ENCODE results near the gene TUBGCP3.
A peak's percentile ranks its signal among the peaks of the same experiment; 100 is the strongest.

Gene TUBGCP3

DNA sequence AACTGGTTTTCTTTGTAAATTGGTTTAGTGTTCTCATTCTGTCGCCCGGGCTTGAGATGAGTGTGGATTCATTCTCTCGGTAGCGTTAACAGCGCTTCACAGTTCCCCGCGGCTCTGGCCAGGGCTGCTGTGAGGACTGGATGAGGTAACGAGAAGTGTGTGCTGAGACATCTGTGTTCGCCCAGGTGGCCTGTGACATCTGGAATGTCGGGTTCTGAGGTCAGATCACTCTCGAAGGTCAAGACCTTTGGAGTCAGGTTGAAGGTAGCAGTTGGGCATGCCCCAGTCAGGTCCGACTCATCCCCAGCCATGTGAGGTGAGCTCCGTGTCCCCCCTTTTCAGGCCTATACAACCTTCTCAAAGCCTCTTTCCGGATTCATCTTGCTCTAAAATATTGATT, 13.4 kb upstream of the TUBGCP3 start:
- no peak overlapping the region for H3K4me3 ChIP-seq (ENCODE audit: low read length)
- TF ChIP-seq, protein P1, sequence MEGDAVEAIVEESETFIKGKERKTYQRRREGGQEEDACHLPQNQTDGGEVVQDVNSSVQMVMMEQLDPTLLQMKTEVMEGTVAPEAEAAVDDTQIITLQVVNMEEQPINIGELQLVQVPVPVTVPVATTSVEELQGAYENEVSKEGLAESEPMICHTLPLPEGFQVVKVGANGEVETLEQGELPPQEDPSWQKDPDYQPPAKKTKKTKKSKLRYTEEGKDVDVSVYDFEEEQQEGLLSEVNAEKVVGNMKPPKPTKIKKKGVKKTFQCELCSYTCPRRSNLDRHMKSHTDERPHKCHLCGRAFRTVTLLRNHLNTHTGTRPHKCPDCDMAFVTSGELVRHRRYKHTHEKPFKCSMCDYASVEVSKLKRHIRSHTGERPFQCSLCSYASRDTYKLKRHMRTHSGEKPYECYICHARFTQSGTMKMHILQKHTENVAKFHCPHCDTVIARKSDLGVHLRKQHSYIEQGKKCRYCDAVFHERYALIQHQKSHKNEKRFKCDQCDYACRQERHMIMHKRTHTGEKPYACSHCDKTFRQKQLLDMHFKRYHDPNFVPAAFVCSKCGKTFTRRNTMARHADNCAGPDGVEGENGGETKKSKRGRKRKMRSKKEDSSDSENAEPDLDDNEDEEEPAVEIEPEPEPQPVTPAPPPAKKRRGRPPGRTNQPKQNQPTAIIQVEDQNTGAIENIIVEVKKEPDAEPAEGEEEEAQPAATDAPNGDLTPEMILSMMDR (conservative IDR thresholded peaks at IDR 0.05; ENCODE audit: low read length) = no peak
- no peak for DNase-seq (ENCODE audit: low read depth)

DNA sequence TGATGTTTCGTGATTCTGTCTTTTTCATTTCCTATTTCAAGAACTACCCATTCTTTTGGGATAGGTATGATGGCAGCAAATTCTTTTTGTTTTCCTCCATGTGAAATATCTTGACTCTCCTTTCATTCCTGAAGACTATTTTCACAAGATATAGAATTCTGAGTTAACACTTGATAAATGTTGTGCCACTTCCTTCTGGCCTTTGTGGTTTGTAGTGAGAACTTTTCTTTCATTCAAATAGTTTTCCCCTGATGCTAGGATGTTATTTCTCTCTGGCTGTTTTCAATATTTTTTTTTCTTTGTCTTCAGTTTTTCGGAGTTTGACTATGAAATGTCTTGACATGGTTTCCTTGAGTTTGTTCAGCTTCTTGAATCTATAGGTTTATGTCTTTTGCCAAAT, 8.3 kb upstream of the TUBGCP3 start:
- TF ChIP-seq, protein P1 (conservative IDR thresholded peaks at IDR 0.05; ENCODE audit: low read length) = no peak
- DNase-seq (ENCODE audit: low read depth) = no peak
- no peak overlapping the region for H3K4me3 ChIP-seq (ENCODE audit: low read length)

DNA sequence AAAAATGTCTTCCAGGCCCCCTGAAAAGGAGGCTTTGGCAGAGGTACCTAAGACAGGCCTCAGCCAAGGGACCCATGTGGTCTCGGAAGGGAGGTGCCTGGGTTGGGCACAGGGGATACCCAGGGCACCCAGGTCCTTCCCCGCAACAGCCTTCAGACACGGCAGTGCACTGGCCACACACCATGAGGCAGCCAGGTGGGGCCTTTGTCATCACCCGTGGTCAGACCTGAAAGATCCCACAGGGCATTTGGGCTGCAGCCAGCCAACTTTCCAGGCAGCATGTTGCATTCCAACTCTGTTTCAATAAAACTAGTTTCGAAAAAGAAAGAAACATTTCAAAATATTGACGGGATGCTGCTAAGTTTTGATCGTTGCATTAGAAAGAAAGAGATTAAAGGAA, 4.7 kb upstream of the TUBGCP3 start:
- no peak overlapping the region for H3K4me3 ChIP-seq (ENCODE audit: low read length)
- no peak for DNase-seq (ENCODE audit: low read depth)

DNA sequence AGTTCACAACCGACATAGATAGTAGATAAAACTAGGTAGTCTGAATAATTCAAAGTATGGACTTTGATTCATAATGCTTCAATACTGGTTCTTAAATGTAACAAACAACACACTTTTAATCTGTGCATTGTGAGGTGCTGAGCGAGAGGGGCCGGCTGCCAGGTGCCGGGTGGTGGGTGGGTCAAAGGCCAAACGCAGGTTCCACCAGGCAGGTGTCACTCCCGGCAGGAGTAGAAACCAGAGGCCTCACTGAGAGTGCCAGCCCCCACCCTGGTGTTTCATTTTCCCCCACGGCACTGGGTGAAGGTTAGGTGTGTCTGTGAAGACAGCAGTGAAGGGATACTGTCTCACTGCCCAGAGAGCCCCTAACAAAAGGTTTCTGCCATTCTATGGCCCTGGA, 4.2 kb upstream of the TUBGCP3 start:
- H3K4me3 ChIP-seq (ENCODE audit: low read length) = no peak overlapping the region
- DNase-seq (ENCODE audit: low read depth) = no peak
- TF ChIP-seq, protein P1 (conservative IDR thresholded peaks at IDR 0.05; ENCODE audit: low read length) = no peak

More for the DNA sequence above, 4.7 kb upstream of the TUBGCP3 start:
- TF ChIP-seq, protein P1 (conservative IDR thresholded peaks at IDR 0.05; ENCODE audit: low read length) = no peak

DNA sequence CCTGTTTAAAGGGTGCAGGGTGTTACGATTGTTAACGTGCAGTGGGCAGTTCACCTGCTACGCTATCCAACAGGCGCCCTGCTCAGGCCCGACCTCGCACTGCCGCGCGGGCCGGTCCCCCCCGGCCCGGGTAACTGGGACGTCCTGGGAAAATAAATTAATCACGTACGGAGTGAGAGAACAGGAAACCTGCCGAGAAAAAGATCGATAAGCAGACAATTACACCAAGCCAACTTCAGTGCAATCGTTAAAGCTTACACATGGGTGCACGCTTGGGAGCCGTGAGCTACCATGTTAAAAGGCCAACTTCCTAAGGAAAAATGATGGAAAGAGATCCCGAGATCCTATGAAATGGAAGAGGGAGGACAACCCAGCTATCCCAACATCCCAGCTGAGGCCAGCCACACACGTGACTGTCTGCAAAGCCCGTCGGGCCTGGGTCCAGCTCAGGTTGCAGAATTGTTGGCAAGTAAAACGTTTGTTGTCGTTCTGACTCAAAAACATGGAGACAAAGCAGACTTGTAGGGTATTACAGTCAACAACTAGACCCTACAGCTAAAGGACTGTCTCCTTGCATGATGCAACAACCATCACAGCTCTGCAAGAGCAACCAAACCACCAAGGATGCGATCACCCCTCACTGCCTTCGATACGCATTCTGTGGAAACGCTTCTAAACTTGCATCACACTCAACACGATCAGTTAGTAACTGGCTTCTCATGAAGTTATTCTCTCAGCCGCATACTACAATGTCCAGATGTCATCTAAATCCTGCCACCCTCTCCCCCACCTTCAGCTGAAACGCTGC, 741 bp upstream of the TUBGCP3 start:
- DNase-seq (ENCODE audit: low read depth) = no peak
- TF ChIP-seq, protein P1 (conservative IDR thresholded peaks at IDR 0.05; ENCODE audit: low read length) = no peak
- H3K4me3 ChIP-seq (ENCODE audit: low read length) = peak overlapping the region; percentile 90

DNA sequence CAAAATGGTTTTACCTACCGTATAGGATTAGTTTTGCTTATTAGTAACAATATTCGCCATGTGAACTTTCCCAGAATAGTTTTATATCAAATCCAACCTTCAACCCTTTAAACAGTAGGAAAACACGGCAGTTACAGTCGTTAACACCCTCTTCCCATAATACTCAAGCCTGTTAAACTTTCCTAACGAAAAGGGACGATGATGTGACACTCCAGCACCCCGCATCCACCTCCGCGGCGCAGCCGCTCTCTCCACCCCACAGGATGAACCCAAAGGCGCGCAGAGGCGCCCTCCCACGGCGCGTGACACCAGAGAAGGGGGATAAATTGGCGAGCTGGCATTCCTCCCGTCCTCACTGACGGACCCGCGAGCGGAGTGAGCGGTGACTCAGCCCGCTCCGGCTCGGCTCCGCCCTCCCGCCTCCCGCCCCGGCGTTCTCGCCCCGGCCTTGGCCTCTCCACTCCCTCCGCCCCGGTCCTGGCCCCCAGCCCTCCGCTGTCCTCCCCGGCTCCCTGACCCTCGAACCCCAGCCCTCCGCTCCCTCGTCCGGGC, 665 bp downstream of the TUBGCP3 start:
- TF ChIP-seq, protein P1 (conservative IDR thresholded peaks at IDR 0.05; ENCODE audit: low read length) = peak; percentile 22
- H3K4me3 ChIP-seq (ENCODE audit: low read length) = peak overlapping the region; percentile 90
- DNase-seq (ENCODE audit: low read depth) = peak; percentile 80
